ENCODE data around the gene C12orf75.
"Not testable (repeated sequence)": the region's sequence is repeated elsewhere in the genome, so short reads cannot be mapped to it uniquely, and the experiment has no call there.

The C12orf75 gene

DNA sequence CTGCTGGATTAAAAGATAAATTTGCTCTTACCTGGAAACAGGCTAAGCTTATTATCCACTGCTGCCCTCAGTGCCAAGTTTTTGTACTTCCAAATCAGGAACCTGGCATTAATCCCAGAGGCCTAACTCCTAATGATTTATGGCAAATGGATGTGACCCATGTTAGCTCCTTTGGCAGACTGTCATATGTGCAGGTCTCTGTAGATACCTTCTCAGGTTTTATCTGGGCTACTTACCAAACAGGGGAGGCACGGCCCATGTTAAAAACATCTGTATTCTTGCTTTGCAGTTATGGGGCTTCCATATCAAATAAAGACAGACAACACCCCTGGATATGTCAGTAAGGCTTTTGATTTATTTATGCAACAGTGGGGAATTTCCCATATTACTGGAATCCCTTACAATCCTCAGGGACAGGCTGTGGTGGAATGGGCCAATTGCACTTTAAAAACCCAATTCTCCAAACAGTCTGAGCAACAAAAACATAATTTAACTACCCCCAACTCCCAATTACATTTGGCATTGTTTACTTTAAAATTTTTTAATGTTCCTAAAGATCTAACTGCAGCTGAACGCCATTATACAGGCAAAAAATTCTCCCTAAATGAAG lies 19.9 kb upstream of the C12orf75 start:
- not testable (repeated sequence) for DNase-seq

DNA sequence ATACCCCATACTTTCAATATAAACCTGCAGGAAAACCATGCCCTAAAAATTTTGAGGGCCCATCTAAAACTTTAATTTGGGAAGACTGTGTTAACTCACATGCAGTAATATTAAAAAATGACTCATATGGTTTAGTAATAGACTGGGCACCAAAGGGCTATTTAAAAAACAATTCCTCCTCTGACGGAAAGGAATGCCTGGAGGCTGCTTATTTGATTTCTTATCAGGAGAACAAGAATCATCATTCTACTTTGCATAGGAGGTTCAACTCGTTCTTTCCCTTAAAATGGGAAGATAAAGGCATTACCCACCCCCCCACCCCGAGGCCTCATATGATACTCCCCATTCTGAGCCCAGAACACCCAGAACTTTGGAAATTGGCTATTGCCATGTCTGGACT lies 18.6 kb upstream of the C12orf75 start:
- DNase-seq: not testable (repeated sequence)

DNA sequence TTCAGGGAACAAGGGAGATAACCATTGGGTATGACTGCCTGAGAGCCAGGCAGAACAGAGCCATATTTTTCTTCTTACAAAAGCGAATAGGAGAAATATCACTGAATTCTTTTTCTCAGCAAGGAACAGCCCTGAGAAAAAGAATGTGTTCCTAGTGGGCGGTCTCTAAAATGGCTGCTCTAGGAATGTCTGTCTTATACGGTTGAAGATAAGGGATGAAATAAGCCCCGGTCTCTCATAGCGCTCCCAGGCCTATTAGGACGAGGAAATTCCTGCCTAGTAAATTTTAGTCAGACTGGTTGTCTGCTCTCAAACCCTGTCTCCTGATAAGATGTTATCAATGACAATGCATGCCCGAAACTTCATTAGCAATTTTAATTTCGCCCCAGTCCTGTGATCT lies 16.7 kb upstream of the C12orf75 start:
- not testable (repeated sequence) for DNase-seq

DNA sequence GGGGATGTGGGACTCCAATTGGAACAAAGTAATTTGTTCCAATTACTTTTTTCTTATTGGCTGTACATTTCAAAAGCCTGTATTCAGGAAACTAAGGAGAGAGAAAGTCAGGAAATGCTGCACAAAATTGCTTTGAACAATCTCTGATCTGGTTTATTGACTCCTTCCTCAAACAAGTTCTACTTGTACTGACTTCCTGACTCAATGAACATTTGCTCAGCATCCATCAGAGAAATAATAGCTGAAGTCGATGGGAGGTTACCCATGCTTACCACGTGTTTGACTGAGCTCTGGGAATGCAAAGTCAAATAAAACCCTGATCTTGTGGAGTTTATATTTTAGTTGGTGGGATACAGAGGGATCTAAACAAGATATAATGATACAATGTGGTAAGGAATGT lies 15.4 kb upstream of the C12orf75 start:
- DNase-seq: no peak

DNA sequence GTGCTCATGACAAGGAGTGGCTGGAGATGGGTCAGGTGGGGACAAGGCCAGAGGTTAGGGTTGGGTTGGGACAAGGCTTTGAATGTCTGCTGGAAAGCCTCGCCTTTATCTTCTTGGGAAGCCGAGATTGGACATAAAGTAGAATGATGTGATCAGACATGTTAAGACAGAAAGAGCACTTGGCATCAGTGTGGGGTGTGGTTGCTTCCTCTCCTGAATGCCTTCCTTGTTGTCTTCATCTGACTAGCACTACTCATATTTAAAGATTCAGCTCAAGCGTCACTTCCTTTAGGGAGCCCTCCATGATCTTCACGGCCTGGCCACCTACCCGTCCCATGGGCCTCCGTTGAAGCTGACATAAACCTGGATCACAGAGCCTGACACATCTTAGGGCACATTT lies 14.8 kb upstream of the C12orf75 start:
- DNase-seq: no peak

DNA sequence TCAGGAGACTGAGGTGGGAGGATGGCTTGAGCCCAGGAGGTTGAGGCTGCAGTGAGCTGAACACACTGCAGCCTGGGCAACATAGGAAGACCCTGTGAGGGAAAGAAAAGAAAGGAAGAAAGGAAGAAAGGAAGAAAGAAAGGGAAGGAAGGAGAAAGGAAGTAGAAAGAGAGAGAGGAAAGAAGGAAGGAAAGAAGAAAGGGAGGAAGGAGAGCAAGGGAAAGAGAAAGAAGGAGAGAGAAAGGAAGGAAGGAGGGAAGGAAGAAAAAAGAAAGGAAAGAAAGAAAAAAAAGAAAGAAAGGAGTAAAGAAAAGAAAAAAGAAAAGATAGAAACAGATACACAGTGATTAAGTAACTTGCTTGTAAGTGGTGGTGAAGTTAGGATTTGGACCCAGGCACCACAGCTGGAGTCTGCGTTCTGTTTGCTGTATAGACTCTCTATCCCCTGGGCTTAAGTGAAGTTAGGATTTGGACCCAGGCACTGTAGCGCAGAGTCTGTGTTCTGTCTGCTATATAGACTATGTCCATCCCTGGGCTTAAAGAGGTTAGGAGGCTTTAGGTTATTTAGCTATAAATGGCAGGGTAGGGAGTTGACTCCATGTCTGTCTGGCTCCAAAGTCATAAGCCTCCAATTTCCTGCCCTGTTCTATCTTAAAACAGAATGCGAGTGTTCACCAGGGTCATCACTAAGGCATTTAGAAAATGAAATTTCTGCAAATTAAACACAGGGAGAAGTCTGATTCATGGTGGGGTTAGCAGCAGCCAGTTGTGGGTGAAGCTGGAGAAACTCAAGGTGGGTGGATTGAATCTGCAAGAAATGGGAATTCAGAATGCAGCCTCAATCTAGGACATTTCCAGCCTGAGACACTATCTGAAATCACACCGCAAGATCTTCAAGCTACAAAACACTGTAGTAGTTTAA lies 13.3 kb upstream of the C12orf75 start:
- DNase-seq: no peak

DNA sequence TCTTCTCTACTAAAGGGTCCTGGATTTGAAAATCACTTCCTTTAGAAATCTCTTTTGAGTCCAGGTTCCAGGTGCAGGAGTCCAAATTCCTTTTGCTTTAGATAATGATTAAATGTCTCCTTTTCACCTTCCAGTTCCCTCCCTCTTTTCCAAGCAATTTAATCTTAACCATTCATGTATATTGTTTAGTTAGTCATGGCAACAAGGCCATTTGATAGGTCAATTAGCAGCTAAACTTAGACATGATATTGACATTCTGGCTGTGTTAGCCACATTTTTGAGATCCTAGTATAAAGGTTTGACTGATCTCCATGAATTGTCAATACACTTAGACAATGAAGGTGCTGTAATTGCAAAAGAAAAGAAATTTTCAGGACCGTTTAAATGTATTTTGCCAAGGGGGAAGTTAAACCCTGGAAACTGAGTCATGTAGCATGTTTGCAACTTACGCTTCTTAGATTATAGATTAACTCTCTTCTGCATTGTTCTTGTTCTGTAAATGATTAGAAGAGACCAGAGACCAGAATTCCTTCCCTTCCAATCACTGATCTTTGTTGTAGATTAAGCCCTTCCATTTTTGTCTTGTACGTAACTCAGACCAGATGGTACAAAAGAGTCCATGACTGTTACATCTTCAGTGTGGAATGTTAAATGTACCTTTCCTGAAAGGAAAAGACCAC lies 12.4 kb upstream of the C12orf75 start:
- DNase-seq: peak; percentile 46

DNA sequence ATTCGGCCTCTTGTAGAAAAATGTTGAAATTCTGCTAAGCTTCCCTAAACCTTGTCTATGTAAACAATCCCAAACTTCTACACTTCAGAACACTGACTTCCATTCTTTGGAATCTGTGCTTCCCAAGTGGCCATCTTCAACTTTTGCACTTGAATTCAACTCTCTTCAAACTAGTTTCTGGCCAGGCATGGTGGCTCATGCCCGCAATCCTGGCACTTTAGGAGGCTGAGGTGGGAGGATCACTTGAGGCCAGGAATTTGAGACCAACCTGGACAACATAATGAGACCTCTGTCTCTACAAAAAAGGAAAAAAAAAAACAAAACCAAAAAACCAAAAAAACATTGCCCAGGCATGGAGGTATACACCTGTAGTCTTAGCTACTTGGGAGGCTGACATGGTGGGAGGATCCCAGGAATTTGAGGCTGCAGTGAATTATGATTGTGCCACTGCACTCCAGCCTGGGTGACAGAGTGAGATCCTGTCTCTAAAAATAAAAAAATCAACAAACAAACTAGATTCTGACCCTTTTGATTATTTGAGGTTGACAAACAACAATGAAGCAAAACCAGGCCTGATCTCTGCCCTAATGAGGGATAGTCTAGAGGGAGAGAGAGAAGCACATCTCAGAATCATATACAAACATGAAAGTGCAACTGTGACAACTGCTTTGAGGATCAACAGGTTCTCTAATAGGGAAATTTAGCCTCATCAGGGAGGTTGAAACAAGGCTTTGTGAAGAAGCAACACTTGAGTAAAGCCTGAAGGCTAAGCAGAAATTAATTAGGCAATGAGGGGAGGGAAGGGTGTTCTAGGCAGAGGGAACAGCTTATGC lies 11.6 kb upstream of the C12orf75 start:
- DNase-seq: no peak

DNA sequence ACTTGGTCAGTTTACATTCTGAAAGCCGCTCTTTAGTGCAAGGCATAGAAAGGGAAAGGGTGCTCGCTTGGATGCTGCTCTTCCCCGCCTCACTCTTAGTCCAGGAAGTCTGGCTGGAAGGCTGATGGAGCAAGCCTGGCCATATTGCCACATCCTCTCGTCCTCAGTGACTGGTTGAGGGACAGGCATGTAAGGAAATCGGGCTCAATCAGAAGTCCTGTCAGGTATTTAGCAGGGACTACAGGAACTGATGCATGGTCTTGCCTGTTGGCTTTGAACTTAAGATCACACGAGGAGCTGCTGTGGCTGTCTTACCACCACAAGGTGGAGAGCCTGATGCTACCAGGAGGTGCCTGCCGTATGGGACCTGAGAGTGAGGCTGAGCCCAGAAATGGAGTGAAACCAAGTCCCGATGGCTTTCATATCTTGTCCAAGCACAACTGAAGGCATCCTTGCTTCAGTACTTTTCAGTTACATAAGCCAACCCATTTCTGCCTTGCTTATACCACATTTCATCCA lies 10.7 kb upstream of the C12orf75 start:
- no peak for DNase-seq

DNA sequence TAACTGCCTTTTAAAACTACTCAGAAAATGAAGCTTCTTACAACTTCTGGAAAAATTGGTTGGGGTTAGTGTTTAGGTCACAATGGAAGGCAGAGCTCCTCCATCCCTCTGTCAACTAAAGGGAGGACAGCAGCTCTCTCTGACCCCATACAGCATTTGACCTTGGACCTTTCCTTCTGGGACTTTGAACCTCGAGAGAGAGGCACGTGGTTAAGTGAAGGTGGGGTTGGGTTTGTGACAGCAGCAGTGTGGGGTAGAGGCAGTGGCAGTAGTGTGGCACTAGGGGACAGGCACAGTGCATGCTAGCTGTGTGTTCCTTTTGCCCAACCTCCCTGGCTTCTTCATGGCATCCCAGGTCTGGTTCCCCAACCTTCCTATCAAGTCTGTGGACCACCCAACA lies 9.4 kb upstream of the C12orf75 start:
- DNase-seq: no peak

DNA sequence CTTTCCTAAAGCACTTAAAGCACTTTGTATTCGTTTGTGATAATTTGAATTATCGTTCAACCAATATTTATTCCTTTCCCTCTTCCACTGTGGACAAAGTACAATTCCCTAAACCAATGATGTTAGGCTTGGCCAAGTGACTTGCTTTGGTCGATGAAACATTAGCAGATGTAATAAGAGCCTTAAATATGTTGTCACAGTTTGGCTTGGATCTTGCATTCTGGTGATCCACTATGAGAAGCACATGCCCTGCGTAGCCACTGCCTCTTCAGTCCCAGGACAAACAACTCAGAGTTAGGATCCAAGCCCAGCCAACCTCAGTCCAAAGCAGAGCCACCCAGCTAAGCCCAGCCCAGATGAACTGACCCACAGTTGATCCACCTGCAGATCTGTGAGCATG lies 8.4 kb upstream of the C12orf75 start:
- no peak for DNase-seq

DNA sequence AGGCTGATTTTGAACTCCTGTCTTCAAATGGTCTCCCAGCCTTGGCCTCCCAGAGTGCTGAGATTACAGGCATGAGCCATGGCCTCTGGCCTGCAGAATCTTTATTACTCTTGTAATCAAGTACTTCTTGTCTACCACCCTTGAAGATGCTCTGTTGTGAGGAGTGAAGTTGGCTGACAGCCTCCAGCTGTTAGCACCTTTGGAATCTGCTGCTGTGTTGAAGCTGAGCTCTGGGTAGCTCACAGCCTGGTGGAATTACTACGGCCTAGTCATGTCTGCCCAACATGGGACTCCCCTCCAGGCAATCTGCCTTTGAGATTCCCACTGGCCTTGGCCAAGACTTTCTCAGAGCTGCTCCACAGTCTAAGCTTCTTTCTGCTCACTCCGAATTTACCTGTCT lies 5.8 kb upstream of the C12orf75 start:
- no peak for DNase-seq

DNA sequence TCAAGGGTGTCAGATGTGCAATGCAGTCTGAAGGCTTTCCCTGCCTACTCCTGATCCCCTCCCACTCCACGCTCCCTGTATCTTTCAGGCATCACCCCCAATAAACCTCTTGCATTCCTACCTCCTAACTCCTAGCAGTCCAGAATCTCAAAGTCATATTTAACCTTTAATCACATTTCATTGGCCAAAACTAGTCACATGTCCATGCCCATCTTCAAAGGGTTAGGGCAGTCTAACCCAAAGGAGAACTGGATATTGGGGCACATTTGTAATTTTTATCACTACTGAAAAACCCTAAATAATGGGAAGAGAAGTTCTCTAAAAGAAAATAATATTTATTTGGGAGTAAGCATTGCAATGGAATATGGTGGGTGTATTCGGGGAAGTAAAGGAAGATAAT lies 5.4 kb upstream of the C12orf75 start:
- DNase-seq: no peak

DNA sequence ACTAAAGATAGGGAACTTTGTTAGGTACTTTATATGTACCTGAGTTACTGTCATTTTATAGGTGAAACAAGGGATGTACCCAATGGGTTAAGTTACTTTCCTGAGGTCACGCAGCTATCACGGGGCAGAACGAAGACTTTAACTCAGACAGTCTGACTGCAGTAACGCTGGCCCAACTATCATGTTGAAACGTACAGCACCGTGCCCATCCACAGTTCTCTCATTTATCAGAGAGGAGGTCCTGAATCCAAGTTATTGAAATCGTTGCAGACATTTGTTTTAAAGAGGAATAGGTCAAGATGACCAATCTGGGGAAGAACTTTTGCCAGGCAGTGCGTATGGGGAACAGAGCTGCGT lies 587 bp upstream of the C12orf75 start:
- no peak for DNase-seq

DNA sequence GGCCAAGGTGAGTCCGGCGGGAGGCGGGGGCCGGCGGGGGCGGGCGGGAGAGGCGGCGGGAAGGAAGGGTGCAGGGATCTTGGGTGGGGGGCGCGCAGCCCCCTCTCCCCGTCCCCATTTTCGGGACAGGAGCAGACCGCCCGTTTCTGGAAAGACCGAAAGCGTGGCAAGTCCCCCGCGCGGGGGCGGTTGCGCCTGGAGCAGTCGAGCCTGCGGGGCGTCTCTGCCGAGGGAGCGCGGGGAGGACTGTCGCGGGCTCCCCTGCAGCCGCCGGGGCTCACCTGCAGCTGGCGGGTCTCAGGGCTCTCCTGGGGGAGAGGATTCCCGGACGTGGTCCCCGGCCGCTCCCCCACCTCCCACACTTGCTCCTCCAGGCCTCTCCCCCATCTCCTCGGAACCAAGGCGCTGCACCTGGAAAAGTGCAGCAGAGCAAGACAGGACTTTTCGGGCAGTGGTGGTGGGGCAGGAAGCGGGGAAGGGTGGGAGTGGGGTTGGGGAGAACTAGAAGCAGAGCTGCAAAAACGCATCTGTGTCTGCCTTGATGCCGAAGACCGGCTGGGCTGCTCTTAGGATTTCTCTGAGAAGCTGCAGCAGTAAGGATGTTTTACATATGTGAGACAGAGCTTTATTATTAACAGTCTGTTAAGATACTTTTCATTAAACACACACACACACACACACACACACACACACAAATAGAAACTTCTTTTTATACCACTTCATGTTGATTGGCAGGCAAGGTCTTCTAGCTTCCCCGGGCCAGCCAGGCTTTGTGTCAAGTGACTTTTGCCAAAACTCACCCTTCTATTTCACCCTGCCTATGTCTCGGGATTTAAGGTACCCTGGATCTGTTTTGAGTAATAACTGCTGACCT lies 677 bp downstream of the C12orf75 start:
- DNase-seq: no peak

DNA sequence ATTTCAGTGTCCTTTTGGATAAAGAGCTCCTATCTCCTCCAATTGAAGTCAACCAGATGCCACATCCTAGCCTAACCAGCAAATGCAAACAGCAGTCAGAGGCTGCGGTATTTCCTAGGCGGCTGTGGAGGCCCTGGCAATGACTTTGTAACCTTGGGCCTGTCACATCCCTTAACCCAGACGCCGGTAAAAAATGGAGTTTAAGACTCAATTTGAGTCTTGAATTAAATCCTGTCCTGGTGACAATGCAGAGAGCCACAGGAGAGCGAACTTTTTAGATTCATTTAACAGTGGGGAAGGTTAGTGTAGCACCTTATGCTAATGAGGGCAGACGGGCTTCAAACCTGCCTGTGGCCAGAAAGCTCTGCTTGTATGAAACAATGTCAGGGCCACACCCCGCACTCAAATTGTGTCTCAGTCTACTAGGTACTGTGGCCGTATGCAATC lies 1.3 kb downstream of the C12orf75 start:
- no peak for DNase-seq

DNA sequence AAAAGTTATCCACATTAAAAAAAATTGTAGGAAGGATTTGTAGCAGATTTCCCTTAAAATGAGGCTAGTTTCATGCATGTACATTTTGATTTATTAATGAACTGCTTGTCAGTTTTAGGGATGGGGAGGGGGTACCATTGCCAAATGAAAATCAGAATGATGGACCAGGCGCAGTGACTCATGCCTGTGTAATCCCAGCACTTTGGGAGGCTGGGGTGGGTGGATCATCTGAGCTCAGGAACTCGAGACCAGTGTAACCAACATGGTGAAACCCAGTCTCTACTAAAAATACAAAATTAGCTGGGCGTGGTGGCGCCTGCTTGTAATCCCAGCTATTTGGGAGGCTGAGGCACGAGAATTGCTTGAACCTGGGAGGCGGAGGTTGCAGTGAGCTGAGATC lies 1.8 kb downstream of the C12orf75 start:
- not testable (repeated sequence) for DNase-seq

DNA sequence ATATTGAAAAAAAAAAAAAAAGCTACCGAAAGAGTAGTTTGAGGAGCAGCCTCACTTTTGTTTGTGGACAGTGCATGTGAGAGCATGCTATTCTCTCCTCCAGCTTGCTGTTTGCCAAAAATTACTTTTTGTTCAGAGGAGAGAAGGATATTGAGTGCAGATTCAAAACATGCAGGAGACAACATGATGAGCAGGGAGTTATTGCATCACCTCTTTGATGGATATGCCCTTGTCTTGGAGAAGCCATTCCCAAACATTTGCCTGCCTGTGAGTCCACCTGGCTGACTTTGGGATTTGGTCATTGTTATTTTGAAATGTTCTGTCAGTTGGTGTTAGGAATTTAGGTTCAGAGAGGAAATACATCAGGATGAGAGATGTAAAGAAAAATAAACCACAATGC lies 2.4 kb downstream of the C12orf75 start:
- DNase-seq: no peak

DNA sequence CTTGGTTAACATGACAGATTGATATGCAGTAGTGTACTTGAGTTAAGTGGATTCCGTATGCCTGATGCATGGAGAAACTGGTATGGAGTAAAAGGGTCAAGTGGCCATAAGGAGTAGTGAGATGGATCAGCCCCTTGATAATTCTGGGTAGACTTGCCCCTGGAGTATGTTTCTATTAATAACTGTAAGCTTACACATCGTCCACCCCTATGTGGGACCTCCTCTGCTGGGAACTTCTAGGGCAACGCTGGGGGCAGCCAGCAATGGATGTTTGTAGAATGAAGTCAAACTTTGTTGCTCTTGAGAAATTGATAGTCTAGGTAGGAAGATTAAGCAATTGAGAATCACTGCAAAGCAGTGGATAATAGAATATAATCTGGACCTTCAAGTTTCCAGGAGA lies 3.5 kb downstream of the C12orf75 start:
- no peak for DNase-seq

DNA sequence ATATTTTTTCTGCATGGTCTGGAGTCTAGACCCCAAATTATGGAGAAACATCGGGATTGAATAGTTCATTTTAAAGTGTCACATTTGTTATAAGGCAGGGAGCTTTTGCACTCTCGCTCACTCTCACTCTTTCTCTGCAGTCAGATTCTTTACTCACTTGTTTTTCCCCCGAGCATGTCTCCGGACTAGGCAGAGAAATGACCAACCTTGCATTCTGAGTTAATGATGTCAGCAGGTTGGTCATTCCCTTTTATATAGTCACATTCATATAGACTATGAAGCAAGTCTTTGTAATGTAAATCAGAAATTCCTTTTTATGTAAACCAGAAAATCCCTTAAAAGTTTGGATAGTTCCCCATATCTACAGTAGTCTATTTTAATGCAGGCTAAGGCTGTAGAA lies 4.1 kb downstream of the C12orf75 start:
- DNase-seq: no peak

DNA sequence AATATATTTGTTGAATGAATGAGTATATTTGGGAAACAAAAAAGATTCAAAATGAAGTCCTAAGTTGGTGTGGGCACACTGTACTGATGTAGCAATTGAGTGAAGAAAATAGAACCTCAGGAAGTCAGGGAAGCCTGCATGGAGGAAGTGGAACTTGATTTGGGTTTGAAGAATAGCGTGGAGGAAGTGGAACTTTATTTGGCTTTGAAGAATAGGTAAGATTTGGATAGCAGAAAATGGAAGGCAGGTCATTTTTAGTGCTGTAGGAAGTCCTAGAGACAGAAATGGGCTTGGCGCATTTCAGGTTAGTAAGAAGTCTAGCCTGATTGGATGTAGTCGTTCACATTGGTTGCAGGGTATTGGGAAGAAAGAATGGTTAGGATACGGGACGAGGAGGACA lies 5.4 kb downstream of the C12orf75 start:
- DNase-seq: no peak

DNA sequence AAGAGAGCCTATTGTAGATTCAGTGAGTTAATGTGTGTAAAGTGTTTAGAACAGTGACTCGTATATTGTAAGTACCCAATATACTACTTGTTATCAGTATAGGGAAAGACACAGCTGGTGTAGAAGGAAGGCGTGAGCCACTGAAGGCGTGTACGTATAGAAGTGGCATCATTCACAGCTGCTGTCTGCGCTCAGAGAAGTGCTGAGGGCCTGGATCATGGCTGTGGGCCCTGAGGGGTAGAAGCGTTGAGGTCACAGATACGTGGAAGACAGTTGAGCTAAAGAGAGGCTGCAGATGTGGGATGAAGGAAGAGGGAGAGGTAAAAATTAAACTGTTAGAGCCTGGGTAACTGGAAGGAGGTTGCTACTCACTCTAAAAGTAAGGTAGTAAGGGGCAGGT lies 5.9 kb downstream of the C12orf75 start:
- DNase-seq: no peak
